ENCODE data around the gene SENP7.

DNA sequence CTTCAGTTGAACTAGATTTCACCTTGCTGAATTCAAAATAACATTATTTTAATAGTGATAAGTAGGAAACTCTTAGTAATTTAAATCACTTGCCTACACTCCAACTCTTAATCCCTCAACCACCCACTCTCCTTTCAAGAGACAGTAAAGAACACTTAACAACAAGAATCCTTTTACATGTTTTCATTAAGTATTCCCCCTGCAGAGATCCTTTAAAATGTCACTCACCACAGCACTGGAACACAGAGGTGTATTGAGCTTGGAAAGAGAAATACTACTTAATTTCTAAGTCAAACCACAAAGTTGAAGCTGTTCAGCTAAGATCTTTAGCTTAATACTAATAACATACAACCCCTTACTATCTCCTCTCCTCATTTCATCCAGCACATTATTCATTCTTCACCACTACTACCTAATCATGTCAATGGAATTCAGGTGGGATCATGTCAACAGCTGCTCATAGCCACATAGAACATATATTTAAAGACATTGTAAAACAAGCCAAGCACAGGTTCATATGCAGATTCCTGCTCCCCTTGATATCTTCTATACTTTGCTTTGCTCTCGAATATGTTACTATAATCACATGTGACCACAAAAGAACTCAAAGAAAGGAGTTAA, 233.1 kb downstream of the SENP7 start:
- TF ChIP-seq GATA2 (IDR thresholded peaks at IDR 0.05; ENCODE audit: low read depth, low read length): no peak
- TF ChIP-seq GATA3 (IDR thresholded peaks at IDR 0.05; ENCODE audit: low read depth, low read length): no peak

Data from SH-SY5Y (cell line).